NOMO-1 treated with dmso at 0.1 percent for 144 hours (cell line): Measurements from ENCODE around the gene ACP2.
"Not testable (repeated sequence)": the region's sequence is repeated elsewhere in the genome, so short reads cannot be mapped to it uniquely, and the experiment has no call there.

Experiments used
- DNase-seq: peaks from one replicate; lab custom pipeline; 2025; ENCODE audit not compliant: unreplicated experiment; lab: John Stamatoyannopoulos, UW

The ACP2 gene

GRCh38 chr11:47208008-47208552 lies 40.5 kb downstream of the ACP2 start:
- DNase-seq, result not testable (repeated sequence)

GRCh38 chr11:47207459-47207858 lies 41.2 kb downstream of the ACP2 start:
- no peak for DNase-seq

GRCh38 chr11:47206577-47206976 lies 42.0 kb downstream of the ACP2 start:
- DNase-seq, result not testable (repeated sequence)

- no peak for DNase-seq
Observed at GRCh38 chr11:47204637-47204989, 44.0 kb downstream of the ACP2 start.

- DNase-seq, result no peak
Observed at GRCh38 chr11:47202576-47202975, 46.0 kb downstream of the ACP2 start.

- DNase-seq, result no peak
Observed at GRCh38 chr11:47201015-47201414, 47.6 kb downstream of the ACP2 start.

- DNase-seq, result not testable (repeated sequence)
Observed at GRCh38 chr11:47198161-47198560, 50.5 kb downstream of the ACP2 start.

- no peak for DNase-seq
Observed at GRCh38 chr11:47192111-47192510, 56.5 kb downstream of the ACP2 start.

- not testable (repeated sequence) for DNase-seq
Observed at GRCh38 chr11:47191137-47191536, 57.5 kb downstream of the ACP2 start.
